HG03095 (cell line): Measurements from ENCODE around the gene ACAD10.

Experiments used
- ATAC-seq: cut with Tn5 transposase; IDR thresholded peaks from one replicate; pipeline ENCODE4 v1.9.1; 2021; ENCODE audit warnings: moderate library complexity; ENCODE audit not compliant: unreplicated experiment

ACAD10 gene

GRCh38 chr12:111773801-111774551, 88.1 kb downstream of the ACAD10 start:
- peak; percentile 53 for ATAC-seq

GRCh38 chr12:111775205-111776193, 89.6 kb downstream of the ACAD10 start:
- peak; percentile 67 for ATAC-seq

GRCh38 chr12:111776836-111777344, 91.0 kb downstream of the ACAD10 start:
- no peak for ATAC-seq

GRCh38 chr12:111777345-111778045, 91.6 kb downstream of the ACAD10 start:
- no peak for ATAC-seq

- ATAC-seq = no peak
Observed at GRCh38 chr12:111780166-111780565, 94.3 kb downstream of the ACAD10 start.

GRCh38 chr12:111780615-111781014, 94.8 kb downstream of the ACAD10 start:
- no peak for ATAC-seq

GRCh38 chr12:111781085-111781658, 95.3 kb downstream of the ACAD10 start:
- no peak for ATAC-seq

GRCh38 chr12:111783046-111783445, 97.2 kb downstream of the ACAD10 start:
- no peak for ATAC-seq

GRCh38 chr12:111784953-111785352, 99.1 kb downstream of the ACAD10 start:
- no peak for ATAC-seq

- no peak for ATAC-seq
Observed at GRCh38 chr12:111785651-111786050, 99.8 kb downstream of the ACAD10 start.

- no peak for ATAC-seq
Observed at GRCh38 chr12:111788178-111788654, 102.4 kb downstream of the ACAD10 start.

- no peak for ATAC-seq
Observed at GRCh38 chr12:111789779-111790178, 103.9 kb downstream of the ACAD10 start.

GRCh38 chr12:111791507-111791906, 105.7 kb downstream of the ACAD10 start:
- no peak for ATAC-seq

GRCh38 chr12:111792155-111792855, 106.5 kb downstream of the ACAD10 start:
- ATAC-seq = no peak

- no peak for ATAC-seq
Observed at GRCh38 chr12:111792856-111793235, 107.0 kb downstream of the ACAD10 start.

- ATAC-seq = no peak
Observed at GRCh38 chr12:111798182-111798581, 112.3 kb downstream of the ACAD10 start.

GRCh38 chr12:111799758-111800157, 113.9 kb downstream of the ACAD10 start:
- no peak for ATAC-seq

- ATAC-seq = no peak
Observed at GRCh38 chr12:111803038-111803626, 117.3 kb downstream of the ACAD10 start.

GRCh38 chr12:111803851-111804250, 118.0 kb downstream of the ACAD10 start:
- no peak for ATAC-seq

- ATAC-seq = no peak
Observed at GRCh38 chr12:111806304-111806703, 120.5 kb downstream of the ACAD10 start.
